Measurements from ENCODE around the gene ALG8. TPM values are rescaled to one million over a fixed set of nuclear protein-coding genes. Genes with fewer than 3 reads are reported as not detected.

Gene ALG8
- polyA plus RNA-seq, 1 donor from 2014 or later: 42.1 TPM

DNA sequence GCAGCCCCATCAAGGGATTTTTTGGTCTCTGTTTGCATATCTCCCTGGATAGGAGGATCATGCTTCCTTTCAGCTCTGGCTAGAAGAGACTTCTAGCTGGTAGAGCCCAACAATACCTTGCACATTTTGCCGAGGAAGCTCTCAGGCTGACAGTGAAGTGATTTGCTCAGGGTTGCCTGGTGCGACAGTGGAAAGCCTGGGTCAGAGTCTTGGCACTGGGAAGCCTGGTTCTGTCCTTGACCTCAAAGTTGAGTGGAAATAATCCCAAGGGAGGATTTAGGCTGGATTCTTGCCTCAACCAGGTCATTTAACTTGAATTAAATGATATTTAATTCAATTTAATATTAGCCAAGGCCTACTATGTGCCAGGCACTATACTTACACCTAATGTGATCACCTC is 24.4 kb upstream of the ALG8 start:
- no peaks in the 10 kb centered on the region for H3K36me3 ChIP-seq (ENCODE audit: insufficient read depth, low read length)
- H3K27ac ChIP-seq (ENCODE audit: low read length): no peak overlapping the region

DNA sequence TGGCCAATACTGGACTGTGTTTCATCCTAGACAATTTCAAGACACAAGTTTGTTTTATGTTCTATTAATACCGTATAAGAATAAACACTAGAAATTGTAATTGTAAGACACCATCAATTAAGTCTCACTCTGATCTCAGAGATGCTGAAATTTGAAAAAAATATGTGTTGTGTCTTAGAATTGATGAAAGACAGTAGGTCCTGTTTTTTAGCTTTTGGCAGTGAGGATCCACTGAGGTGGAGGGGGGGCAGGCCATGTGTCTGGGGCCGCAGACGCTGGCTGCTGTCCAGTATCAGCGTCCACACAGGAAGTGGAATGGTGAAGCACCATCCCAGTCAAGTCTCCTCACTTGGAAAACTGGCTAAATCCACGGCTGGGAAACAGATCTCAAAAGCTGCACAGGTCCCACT is 22.5 kb upstream of the ALG8 start:
- Histone ChIP-seq H3K4me3 (ENCODE audit: low read length) (no peak overlapping the region), H3K9ac (ENCODE audit: low read length) (no peak overlapping the region), H2AFZ (ENCODE audit: low read depth, low read length) (no peak overlapping the region), H3K79me2 (replicated peaks; ENCODE audit: insufficient read depth, low read length) (no peaks in the 10 kb centered on the region), H3K9me3 (ENCODE audit: low read length) (no peaks in the 10 kb centered on the region), H3K36me3 (ENCODE audit: insufficient read depth, low read length) (no peaks in the 10 kb centered on the region), H4K20me1 (ENCODE audit: insufficient read depth) (no peaks in the 10 kb centered on the region), H3F3A (ENCODE audit: insufficient read depth, low read length, poor library complexity, severe bottlenecking) (no peaks in the 10 kb centered on the region), H3K27ac (ENCODE audit: low read length) (no peak overlapping the region), H3K4me2 (ENCODE audit: low read length) (no peak overlapping the region), H3K9me2 (ENCODE audit: insufficient read depth, low read length) (no peaks in the 10 kb centered on the region), H3K27me3 (ENCODE audit: insufficient read depth, low read depth, low read length) (no peaks in the 10 kb centered on the region)
- TF ChIP-seq POLR2AphosphoS5 (IDR thresholded peaks at IDR 0.05): no peak
- TF ChIP-seq, protein P1, sequence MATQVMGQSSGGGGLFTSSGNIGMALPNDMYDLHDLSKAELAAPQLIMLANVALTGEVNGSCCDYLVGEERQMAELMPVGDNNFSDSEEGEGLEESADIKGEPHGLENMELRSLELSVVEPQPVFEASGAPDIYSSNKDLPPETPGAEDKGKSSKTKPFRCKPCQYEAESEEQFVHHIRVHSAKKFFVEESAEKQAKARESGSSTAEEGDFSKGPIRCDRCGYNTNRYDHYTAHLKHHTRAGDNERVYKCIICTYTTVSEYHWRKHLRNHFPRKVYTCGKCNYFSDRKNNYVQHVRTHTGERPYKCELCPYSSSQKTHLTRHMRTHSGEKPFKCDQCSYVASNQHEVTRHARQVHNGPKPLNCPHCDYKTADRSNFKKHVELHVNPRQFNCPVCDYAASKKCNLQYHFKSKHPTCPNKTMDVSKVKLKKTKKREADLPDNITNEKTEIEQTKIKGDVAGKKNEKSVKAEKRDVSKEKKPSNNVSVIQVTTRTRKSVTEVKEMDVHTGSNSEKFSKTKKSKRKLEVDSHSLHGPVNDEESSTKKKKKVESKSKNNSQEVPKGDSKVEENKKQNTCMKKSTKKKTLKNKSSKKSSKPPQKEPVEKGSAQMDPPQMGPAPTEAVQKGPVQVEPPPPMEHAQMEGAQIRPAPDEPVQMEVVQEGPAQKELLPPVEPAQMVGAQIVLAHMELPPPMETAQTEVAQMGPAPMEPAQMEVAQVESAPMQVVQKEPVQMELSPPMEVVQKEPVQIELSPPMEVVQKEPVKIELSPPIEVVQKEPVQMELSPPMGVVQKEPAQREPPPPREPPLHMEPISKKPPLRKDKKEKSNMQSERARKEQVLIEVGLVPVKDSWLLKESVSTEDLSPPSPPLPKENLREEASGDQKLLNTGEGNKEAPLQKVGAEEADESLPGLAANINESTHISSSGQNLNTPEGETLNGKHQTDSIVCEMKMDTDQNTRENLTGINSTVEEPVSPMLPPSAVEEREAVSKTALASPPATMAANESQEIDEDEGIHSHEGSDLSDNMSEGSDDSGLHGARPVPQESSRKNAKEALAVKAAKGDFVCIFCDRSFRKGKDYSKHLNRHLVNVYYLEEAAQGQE (IDR thresholded peaks at IDR 0.05; ENCODE audit: borderline replicate concordance): no peak
- TF ChIP-seq SMC3 (conservative IDR thresholded peaks at IDR 0.05; ENCODE audit: poor library complexity): no peak
- no peak for TF ChIP-seq TAF1 (IDR thresholded peaks at IDR 0.05; ENCODE audit: low read depth)
- no peak for TF ChIP-seq RAD21 (conservative IDR thresholded peaks at IDR 0.05)
- TF ChIP-seq, protein P2, sequence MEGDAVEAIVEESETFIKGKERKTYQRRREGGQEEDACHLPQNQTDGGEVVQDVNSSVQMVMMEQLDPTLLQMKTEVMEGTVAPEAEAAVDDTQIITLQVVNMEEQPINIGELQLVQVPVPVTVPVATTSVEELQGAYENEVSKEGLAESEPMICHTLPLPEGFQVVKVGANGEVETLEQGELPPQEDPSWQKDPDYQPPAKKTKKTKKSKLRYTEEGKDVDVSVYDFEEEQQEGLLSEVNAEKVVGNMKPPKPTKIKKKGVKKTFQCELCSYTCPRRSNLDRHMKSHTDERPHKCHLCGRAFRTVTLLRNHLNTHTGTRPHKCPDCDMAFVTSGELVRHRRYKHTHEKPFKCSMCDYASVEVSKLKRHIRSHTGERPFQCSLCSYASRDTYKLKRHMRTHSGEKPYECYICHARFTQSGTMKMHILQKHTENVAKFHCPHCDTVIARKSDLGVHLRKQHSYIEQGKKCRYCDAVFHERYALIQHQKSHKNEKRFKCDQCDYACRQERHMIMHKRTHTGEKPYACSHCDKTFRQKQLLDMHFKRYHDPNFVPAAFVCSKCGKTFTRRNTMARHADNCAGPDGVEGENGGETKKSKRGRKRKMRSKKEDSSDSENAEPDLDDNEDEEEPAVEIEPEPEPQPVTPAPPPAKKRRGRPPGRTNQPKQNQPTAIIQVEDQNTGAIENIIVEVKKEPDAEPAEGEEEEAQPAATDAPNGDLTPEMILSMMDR (IDR thresholded peaks at IDR 0.05; ENCODE audit: poor library complexity, severe bottlenecking): no peak
- no peak for TF ChIP-seq MXI1 (conservative IDR thresholded peaks at IDR 0.05; ENCODE audit: poor library complexity, severe bottlenecking)

More for the DNA sequence above, 24.4 kb upstream of the ALG8 start:
- Histone ChIP-seq H3K9ac (ENCODE audit: low read length) (no peak overlapping the region), H3F3A (ENCODE audit: insufficient read depth, low read length, poor library complexity, severe bottlenecking) (no peaks in the 10 kb centered on the region), H3K9me3 (ENCODE audit: low read length) (no peaks in the 10 kb centered on the region), H4K20me1 (ENCODE audit: insufficient read depth) (no peaks in the 10 kb centered on the region), H3K4me2 (ENCODE audit: low read length) (no peak overlapping the region), H3K4me3 (ENCODE audit: low read length) (no peak overlapping the region), H3K9me2 (ENCODE audit: insufficient read depth, low read length) (no peaks in the 10 kb centered on the region), H3K79me2 (replicated peaks; ENCODE audit: insufficient read depth, low read length) (no peaks in the 10 kb centered on the region), H2AFZ (ENCODE audit: low read depth, low read length) (no peak overlapping the region), H3K27me3 (ENCODE audit: insufficient read depth, low read depth, low read length) (no peaks in the 10 kb centered on the region)
- no peak for TF ChIP-seq MXI1 (conservative IDR thresholded peaks at IDR 0.05; ENCODE audit: poor library complexity, severe bottlenecking)
- TF ChIP-seq, protein P2 (IDR thresholded peaks at IDR 0.05; ENCODE audit: poor library complexity, severe bottlenecking): no peak
- TF ChIP-seq TAF1 (IDR thresholded peaks at IDR 0.05; ENCODE audit: low read depth): no peak
- no peak for TF ChIP-seq EZH2 (IDR thresholded peaks at IDR 0.05; ENCODE audit: borderline replicate concordance, insufficient read depth, low read length, poor library complexity, severe bottlenecking)
- TF ChIP-seq RAD21 (conservative IDR thresholded peaks at IDR 0.05): no peak
- TF ChIP-seq, protein P1 (IDR thresholded peaks at IDR 0.05; ENCODE audit: borderline replicate concordance): no peak
- no peak for TF ChIP-seq EP300 (conservative IDR thresholded peaks at IDR 0.05; ENCODE audit: poor library complexity, severe bottlenecking)
- TF ChIP-seq POLR2AphosphoS5 (IDR thresholded peaks at IDR 0.05): no peak
- TF ChIP-seq SMC3 (conservative IDR thresholded peaks at IDR 0.05; ENCODE audit: poor library complexity): no peak
